Measurements from ENCODE around the gene NRP1. TPM values are rescaled to one million over a fixed set of nuclear protein-coding genes. Genes with fewer than 3 reads are reported as not detected.

NRP1 gene
- polyA plus RNA-seq, 2 donors: 2.6 to 4.6 TPM

DNA sequence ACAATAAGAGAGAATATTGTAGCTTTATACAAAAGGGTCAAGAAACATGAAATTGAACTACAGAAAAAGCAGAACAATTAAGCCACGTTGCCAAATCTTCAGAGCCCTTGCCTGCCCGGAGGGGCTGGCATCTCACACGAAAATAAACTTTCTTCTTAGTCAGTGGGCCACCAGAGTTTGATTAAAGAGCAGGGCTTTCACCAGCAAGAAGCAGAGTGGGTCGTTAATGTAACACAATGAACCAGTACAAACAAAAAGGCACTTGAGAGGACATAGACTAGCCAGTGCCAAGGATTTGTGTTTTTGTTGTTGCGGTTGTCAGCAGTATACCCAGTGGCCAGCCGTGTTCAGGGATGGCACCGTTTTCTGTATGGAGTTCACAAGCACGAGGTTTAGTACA, 155.4 kb downstream of the NRP1 start:
- Histone ChIP-seq H3K27ac (ENCODE audit: low read depth in 2 of 2, low read length in 1 of 2) (no peak overlapping the region), H3K36me3 (ENCODE audit: control insufficient read depth in 2 of 2, insufficient read depth in 2 of 2, low read length in 1 of 2) (peaks cover 0 to 2% of the 10 kb centered on the region in 2 donors), H3K4me3 (ENCODE audit: low read depth in 1 of 2, low read length in 2 of 2) (no peak overlapping the region), H3K9me3 (ENCODE audit: control insufficient read depth in 2 of 2, insufficient read depth in 1 of 2, low read depth in 1 of 2, low read length in 1 of 2) (no peaks in the 10 kb centered on the region), H3K27me3 (ENCODE audit: control insufficient read depth in 1 of 2, insufficient read depth in 2 of 2, low read length in 2 of 2) (no peaks in the 10 kb centered on the region), H3K4me1 (ENCODE audit: control insufficient read depth in 2 of 2, insufficient read depth in 2 of 2, low read length in 1 of 2) (no peaks in the 10 kb centered on the region)
- WGBS, 2 donors: 65 to 70% methylated on average over 8 of the region's 8 CpGs

GRCh38 chr10:33178026-33178755, 156.3 kb downstream of the NRP1 start:
- H3K4me1 ChIP-seq (ENCODE audit: control insufficient read depth in 2 of 2, insufficient read depth in 2 of 2, low read length in 1 of 2): no peaks in the 10 kb centered on the region
- 47 to 65% methylated on average over 3 of the region's 3 CpGs for WGBS, 2 donors
- H3K27me3 ChIP-seq (ENCODE audit: control insufficient read depth in 1 of 2, insufficient read depth in 2 of 2, low read length in 2 of 2): no peaks in the 10 kb centered on the region
- no peak overlapping the region for H3K4me3 ChIP-seq (ENCODE audit: low read depth in 1 of 2, low read length in 2 of 2)
- no peaks in the 10 kb centered on the region for H3K9me3 ChIP-seq (ENCODE audit: control insufficient read depth in 2 of 2, insufficient read depth in 1 of 2, low read depth in 1 of 2, low read length in 1 of 2)
- H3K27ac ChIP-seq (ENCODE audit: low read depth in 2 of 2, low read length in 1 of 2): no peak overlapping the region
- H3K36me3 ChIP-seq (ENCODE audit: control insufficient read depth in 2 of 2, insufficient read depth in 2 of 2, low read length in 1 of 2): peaks cover 0 to 2% of the 10 kb centered on the region in 2 donors

DNA sequence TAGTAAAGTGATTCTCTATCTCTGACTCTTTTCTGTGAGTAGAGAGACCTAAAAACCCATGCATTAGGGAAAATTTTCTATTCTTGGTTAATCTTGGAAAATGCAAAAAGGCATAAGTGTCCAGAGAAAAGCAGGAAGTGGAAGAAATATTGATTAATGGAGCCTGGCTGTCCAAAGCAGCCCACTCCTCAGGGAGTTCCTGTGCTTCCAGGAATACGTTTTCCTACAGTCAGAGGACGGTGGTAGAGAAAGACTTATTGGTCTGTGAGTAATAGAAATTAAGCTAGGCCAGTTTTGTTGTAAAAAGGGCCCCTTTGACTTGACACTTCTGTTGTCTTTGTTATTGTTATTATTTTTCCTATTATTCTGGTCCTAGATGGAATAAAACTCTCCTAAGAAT, 157.8 kb downstream of the NRP1 start:
- 74 to 82% methylated on average over 2 of the region's 2 CpGs for WGBS, 2 donors
- no peak overlapping the region for H3K27ac ChIP-seq (ENCODE audit: low read depth in 2 of 2, low read length in 1 of 2)

DNA sequence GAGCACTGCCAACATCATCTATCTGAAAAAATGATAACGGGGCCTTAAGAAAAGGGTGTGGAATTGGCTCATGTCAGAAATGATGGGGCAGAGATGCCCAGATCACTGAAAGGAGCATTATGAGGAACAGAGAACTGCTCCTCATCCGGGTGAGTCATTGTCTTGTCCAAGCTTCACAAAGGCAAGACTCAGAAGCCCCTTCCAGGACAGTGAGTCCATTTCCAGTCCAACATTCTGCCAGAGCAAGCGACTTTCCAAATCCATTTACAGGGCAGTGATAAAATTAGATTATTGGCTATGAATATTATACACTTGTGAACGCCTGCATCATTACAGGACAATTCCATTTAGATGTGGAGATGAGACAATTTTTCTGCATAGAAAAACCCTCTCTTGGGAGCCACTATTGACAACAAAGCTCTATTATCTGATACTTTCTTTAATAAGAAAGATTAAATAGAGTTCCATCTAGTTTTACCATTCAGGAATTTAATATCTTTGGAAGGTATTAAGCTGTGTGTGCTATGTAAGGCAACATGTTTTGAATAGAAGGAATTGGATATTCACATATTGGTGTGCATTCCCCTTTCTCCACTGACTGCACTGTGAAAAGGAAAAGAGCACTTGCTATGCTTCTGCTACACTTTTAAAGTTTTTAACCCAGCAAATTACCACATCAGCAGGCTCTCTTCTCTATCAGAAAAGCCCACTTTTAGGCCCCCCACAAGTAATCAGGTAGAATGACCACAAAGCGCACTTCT, 159.6 kb downstream of the NRP1 start:
- WGBS, 2 donors: 70 to 74% methylated on average over 5 of the region's 5 CpGs
- Histone ChIP-seq H3K27me3 (ENCODE audit: control insufficient read depth in 1 of 2, insufficient read depth in 2 of 2, low read length in 2 of 2) (no peaks in the 10 kb centered on the region), H3K4me1 (ENCODE audit: control insufficient read depth in 2 of 2, insufficient read depth in 2 of 2, low read length in 1 of 2) (no peaks in the 10 kb centered on the region), H3K4me3 (ENCODE audit: low read depth in 1 of 2, low read length in 2 of 2) (no peak overlapping the region), H3K9me3 (ENCODE audit: control insufficient read depth in 2 of 2, insufficient read depth in 1 of 2, low read depth in 1 of 2, low read length in 1 of 2) (no peaks in the 10 kb centered on the region), H3K36me3 (ENCODE audit: control insufficient read depth in 2 of 2, insufficient read depth in 2 of 2, low read length in 1 of 2) (no peaks in the 10 kb centered on the region), H3K27ac (ENCODE audit: low read depth in 2 of 2, low read length in 1 of 2) (no peak overlapping the region)

More for the DNA sequence above, 157.8 kb downstream of the NRP1 start:
- Histone ChIP-seq H3K9me3 (ENCODE audit: control insufficient read depth in 2 of 2, insufficient read depth in 1 of 2, low read depth in 1 of 2, low read length in 1 of 2) (no peaks in the 10 kb centered on the region), H3K36me3 (ENCODE audit: control insufficient read depth in 2 of 2, insufficient read depth in 2 of 2, low read length in 1 of 2) (peaks cover 0 to 2% of the 10 kb centered on the region in 2 donors), H3K27me3 (ENCODE audit: control insufficient read depth in 1 of 2, insufficient read depth in 2 of 2, low read length in 2 of 2) (no peaks in the 10 kb centered on the region), H3K4me1 (ENCODE audit: control insufficient read depth in 2 of 2, insufficient read depth in 2 of 2, low read length in 1 of 2) (no peaks in the 10 kb centered on the region), H3K4me3 (ENCODE audit: low read depth in 1 of 2, low read length in 2 of 2) (no peak overlapping the region)

GRCh38 chr10:33165911-33166310, 168.6 kb downstream of the NRP1 start:
- H3K27ac ChIP-seq (ENCODE audit: low read depth in 2 of 2, low read length in 1 of 2): no peak overlapping the region
- no peaks in the 10 kb centered on the region for H3K36me3 ChIP-seq (ENCODE audit: control insufficient read depth in 2 of 2, insufficient read depth in 2 of 2, low read length in 1 of 2)
- WGBS, 2 donors: 37 to 59% methylated on average over 3 of the region's 3 CpGs
- no peak overlapping the region for H3K4me3 ChIP-seq (ENCODE audit: low read depth in 1 of 2, low read length in 2 of 2)
- no peaks in the 10 kb centered on the region for H3K4me1 ChIP-seq (ENCODE audit: control insufficient read depth in 2 of 2, insufficient read depth in 2 of 2, low read length in 1 of 2)
- H3K9me3 ChIP-seq (ENCODE audit: control insufficient read depth in 2 of 2, insufficient read depth in 1 of 2, low read depth in 1 of 2, low read length in 1 of 2): no peaks in the 10 kb centered on the region
- no peaks in the 10 kb centered on the region for H3K27me3 ChIP-seq (ENCODE audit: control insufficient read depth in 1 of 2, insufficient read depth in 2 of 2, low read length in 2 of 2)

- no peaks in the 10 kb centered on the region for H3K36me3 ChIP-seq (ENCODE audit: control insufficient read depth in 2 of 2, insufficient read depth in 2 of 2, low read length in 1 of 2)
- WGBS, 2 donors: 34 to 38% methylated on average over 9 of the region's 9 CpGs
These were observed 170.3 kb downstream of the NRP1 start for GRCh38 chr10:33164060-33164709.

DNA sequence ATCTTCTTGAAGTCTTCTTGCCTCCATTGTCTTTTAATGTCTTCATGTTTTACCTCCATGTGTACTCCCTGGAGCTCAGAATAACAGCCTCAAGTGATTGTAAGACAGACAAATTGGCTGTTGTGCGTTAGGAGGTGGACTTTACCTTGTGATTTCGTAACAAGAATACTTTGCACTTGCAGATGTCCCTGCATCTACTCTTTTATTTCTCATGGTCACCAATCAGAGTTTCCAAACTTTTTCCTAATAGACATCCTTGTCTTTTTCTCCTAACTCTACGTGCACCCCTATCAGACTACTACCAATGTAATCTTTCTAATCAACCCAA, 172.3 kb downstream of the NRP1 start:
- H3K4me3 ChIP-seq (ENCODE audit: low read depth in 1 of 2, low read length in 2 of 2): no peak overlapping the region
- H3K4me1 ChIP-seq (ENCODE audit: control insufficient read depth in 2 of 2, insufficient read depth in 2 of 2, low read length in 1 of 2): no peaks in the 10 kb centered on the region
- no peaks in the 10 kb centered on the region for H3K36me3 ChIP-seq (ENCODE audit: control insufficient read depth in 2 of 2, insufficient read depth in 2 of 2, low read length in 1 of 2)
- no peak overlapping the region for H3K27ac ChIP-seq (ENCODE audit: low read depth in 2 of 2, low read length in 1 of 2)
- no peaks in the 10 kb centered on the region for H3K27me3 ChIP-seq (ENCODE audit: control insufficient read depth in 1 of 2, insufficient read depth in 2 of 2, low read length in 2 of 2)
- no peaks in the 10 kb centered on the region for H3K9me3 ChIP-seq (ENCODE audit: control insufficient read depth in 2 of 2, insufficient read depth in 1 of 2, low read depth in 1 of 2, low read length in 1 of 2)
- WGBS, 2 donors: 78 to 89% methylated on average over 3 of the region's 3 CpGs

More at GRCh38 chr10:33164060-33164709, 170.3 kb downstream of the NRP1 start:
- no peak overlapping the region for H3K27ac ChIP-seq (ENCODE audit: low read depth in 2 of 2, low read length in 1 of 2)
- H3K27me3 ChIP-seq (ENCODE audit: control insufficient read depth in 1 of 2, insufficient read depth in 2 of 2, low read length in 2 of 2): no peaks in the 10 kb centered on the region
- no peaks in the 10 kb centered on the region for H3K4me1 ChIP-seq (ENCODE audit: control insufficient read depth in 2 of 2, insufficient read depth in 2 of 2, low read length in 1 of 2)
- no peaks in the 10 kb centered on the region for H3K9me3 ChIP-seq (ENCODE audit: control insufficient read depth in 2 of 2, insufficient read depth in 1 of 2, low read depth in 1 of 2, low read length in 1 of 2)
- H3K4me3 ChIP-seq (ENCODE audit: low read depth in 1 of 2, low read length in 2 of 2): no peak overlapping the region

DNA sequence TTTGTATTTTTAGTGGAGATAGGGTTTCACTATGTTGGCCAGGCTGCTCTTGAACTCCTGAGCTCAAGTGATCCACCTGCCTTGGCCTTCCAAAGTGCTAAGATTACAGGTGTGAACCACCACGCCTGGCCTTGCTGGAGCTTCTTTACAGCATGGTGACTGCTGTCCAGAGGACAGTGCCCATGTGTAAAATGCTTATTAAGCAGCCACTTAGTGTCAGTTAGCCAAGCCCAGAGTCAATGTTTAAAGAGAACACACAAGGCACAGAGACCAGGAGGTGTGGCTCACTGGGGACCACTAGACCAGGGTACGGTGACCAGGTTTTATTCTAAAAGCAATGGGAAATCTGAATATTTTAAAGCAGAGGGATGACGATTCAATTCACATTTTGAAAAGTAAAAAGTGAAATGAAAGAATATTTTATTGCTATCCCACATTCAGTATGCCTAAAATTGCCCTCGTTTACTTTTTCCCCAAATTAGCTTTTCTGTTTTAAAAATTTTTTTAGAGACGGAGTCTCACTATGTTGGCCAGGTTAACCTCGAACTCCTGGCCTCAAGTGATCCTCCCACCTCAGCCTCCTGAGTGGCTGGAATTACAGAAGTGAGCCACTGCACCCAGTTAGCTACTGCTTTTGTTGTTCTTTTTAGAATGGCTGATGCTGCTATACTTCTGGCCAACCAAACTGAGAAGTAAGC, 172.8 kb downstream of the NRP1 start:
- no peak overlapping the region for H3K27ac ChIP-seq (ENCODE audit: low read depth in 2 of 2, low read length in 1 of 2)
- WGBS, 2 donors: 86 to 92% methylated on average over 6 of the region's 6 CpGs
- no peak overlapping the region for H3K4me3 ChIP-seq (ENCODE audit: low read depth in 1 of 2, low read length in 2 of 2)
- H3K36me3 ChIP-seq (ENCODE audit: control insufficient read depth in 2 of 2, insufficient read depth in 2 of 2, low read length in 1 of 2): no peaks in the 10 kb centered on the region
- H3K9me3 ChIP-seq (ENCODE audit: control insufficient read depth in 2 of 2, insufficient read depth in 1 of 2, low read depth in 1 of 2, low read length in 1 of 2): no peaks in the 10 kb centered on the region
- no peaks in the 10 kb centered on the region for H3K4me1 ChIP-seq (ENCODE audit: control insufficient read depth in 2 of 2, insufficient read depth in 2 of 2, low read length in 1 of 2)
- H3K27me3 ChIP-seq (ENCODE audit: control insufficient read depth in 1 of 2, insufficient read depth in 2 of 2, low read length in 2 of 2): no peaks in the 10 kb centered on the region

DNA sequence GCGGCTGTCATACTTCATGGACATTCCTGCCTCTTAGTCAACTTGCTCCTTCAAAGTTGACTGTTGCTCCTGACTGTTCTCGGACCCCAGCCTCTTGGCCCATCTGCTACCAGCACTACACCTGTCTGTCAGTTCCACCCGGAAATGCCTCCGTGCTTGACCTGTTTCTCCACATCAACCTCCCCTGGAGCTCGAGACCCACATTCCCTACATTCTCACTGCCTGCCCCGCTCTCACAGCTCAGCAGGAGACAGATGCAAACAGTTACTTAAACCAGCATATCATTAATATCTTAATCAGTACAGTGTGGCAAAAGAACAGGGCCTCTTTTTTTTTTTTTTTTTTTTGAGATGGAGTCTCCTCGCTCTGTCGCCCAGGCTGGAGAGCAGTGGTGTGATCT, 174.3 kb downstream of the NRP1 start:
- WGBS, 2 donors: 89 to 93% methylated on average over 8 of the region's 8 CpGs
- no peaks in the 10 kb centered on the region for H3K36me3 ChIP-seq (ENCODE audit: control insufficient read depth in 2 of 2, insufficient read depth in 2 of 2, low read length in 1 of 2)
- no peaks in the 10 kb centered on the region for H3K4me1 ChIP-seq (ENCODE audit: control insufficient read depth in 2 of 2, insufficient read depth in 2 of 2, low read length in 1 of 2)
- no peak overlapping the region for H3K4me3 ChIP-seq (ENCODE audit: low read depth in 1 of 2, low read length in 2 of 2)
- H3K27me3 ChIP-seq (ENCODE audit: control insufficient read depth in 1 of 2, insufficient read depth in 2 of 2, low read length in 2 of 2): no peaks in the 10 kb centered on the region
- H3K27ac ChIP-seq (ENCODE audit: low read depth in 2 of 2, low read length in 1 of 2): no peak overlapping the region
- no peaks in the 10 kb centered on the region for H3K9me3 ChIP-seq (ENCODE audit: control insufficient read depth in 2 of 2, insufficient read depth in 1 of 2, low read depth in 1 of 2, low read length in 1 of 2)

All from esophagus (tissue), 2 donors.